ENCODE measurements around the gene PFKP.
A peak's percentile ranks its signal among the peaks of the same experiment; 100 is the strongest.

PFKP gene

GRCh38 chr10:3068968-3069737 is 1.8 kb downstream of the PFKP start:
- TF ChIP-seq, protein P1, sequence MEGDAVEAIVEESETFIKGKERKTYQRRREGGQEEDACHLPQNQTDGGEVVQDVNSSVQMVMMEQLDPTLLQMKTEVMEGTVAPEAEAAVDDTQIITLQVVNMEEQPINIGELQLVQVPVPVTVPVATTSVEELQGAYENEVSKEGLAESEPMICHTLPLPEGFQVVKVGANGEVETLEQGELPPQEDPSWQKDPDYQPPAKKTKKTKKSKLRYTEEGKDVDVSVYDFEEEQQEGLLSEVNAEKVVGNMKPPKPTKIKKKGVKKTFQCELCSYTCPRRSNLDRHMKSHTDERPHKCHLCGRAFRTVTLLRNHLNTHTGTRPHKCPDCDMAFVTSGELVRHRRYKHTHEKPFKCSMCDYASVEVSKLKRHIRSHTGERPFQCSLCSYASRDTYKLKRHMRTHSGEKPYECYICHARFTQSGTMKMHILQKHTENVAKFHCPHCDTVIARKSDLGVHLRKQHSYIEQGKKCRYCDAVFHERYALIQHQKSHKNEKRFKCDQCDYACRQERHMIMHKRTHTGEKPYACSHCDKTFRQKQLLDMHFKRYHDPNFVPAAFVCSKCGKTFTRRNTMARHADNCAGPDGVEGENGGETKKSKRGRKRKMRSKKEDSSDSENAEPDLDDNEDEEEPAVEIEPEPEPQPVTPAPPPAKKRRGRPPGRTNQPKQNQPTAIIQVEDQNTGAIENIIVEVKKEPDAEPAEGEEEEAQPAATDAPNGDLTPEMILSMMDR (IDR thresholded peaks at IDR 0.05; ENCODE audit: control insufficient read depth, insufficient read depth, low read depth, low read length, missing control alignments): no peak
- DNase-seq (ENCODE audit: low read depth): no peak
- H3K4me3 ChIP-seq (ENCODE audit: control insufficient read depth, low read depth, low read length): peak overlapping the region; percentile 80

DNA sequence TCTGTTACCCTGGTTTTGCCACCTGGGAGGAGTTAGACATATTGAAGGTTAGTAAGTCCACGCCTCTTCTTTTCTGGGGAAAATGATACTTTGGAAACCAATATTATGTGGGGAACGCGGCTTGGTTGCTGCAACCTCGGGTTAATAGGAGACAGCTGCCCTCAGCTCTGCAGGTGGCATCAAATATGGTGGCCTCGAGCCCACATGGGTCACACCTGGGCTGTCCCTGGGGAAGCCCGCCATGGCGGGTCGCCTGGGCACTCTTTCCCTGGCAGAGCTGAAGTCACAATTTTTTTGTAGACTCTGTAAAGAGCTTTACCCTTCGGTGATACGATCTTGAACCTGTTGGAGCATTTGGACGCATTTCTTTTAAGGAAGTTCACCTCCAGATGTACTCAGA is 2.5 kb downstream of the PFKP start:
- no peak for DNase-seq (ENCODE audit: low read depth)
- TF ChIP-seq, protein P1 (IDR thresholded peaks at IDR 0.05; ENCODE audit: control insufficient read depth, insufficient read depth, low read depth, low read length, missing control alignments): no peak
- no peak overlapping the region for H3K4me3 ChIP-seq (ENCODE audit: control insufficient read depth, low read depth, low read length)

- H3K4me3 ChIP-seq (ENCODE audit: control insufficient read depth, low read depth, low read length): no peak overlapping the region
- TF ChIP-seq, protein P1 (IDR thresholded peaks at IDR 0.05; ENCODE audit: control insufficient read depth, insufficient read depth, low read depth, low read length, missing control alignments): no peak
- DNase-seq (ENCODE audit: low read depth): no peak
These were observed 4.3 kb downstream of the PFKP start for GRCh38 chr10:3071405-3072198.

DNA sequence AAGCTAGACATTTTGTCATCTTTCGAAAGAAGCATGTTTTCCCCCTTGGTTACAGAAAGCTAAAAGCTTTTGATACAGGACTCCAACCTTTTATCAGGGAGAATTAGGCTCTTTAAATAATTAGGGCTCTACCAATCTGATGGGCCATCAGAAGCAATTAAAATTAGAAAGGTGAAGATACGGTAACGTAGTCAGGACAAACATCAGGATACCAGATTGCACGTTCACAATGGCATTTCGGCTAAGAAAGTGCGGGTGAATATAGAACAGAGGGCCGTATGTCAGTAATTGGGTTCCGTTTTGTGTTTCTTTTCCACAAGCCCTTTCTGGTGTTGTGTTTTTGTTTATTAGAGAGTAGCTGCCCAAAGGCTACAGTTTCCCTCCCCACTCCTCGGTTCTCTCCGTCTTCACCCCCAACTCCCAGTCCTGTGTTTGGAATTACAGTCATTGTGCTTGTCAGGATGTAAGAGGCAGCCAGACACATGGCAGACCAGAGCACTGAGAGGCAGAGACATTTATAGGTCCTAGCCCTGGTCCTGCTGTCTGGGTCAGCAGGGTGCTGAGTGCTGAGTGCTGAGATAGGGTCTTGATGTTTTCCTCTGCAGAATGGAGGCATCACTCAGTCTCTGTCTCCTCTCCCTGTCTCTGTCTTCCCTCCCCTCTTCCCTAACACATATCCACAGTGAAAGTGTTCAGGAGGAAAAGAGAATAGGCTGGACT is 5.5 kb downstream of the PFKP start:
- TF ChIP-seq, protein P1 (IDR thresholded peaks at IDR 0.05; ENCODE audit: control insufficient read depth, insufficient read depth, low read depth, low read length, missing control alignments): no peak
- no peak overlapping the region for H3K4me3 ChIP-seq (ENCODE audit: control insufficient read depth, low read depth, low read length)
- no peak for DNase-seq (ENCODE audit: low read depth)

DNA sequence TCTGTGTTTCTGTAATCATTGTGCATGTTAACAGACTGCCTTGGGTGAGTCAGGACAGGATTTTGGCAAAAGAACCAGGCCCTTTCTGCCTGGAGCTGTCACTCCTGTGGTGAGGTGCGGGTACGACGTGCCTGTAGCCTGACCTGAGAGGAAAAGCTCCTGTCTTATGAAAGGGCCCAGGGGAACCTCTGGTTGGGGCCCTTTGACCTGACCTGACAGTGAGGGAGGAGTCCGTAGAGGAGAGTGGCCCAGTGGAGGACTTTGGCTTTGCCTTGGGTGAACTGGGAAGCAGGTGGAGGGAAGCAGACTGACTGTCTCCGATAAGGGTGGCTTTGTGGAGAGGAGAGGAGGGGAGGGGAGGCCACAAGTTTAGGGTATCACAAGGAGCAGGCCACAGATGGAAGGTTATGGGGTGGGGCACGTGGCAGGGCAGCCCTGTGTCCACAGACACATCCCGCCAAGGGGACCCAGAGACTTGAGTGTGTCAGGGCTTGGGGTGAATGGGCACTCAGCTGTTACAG is 6.9 kb downstream of the PFKP start:
- DNase-seq (ENCODE audit: low read depth): no peak
- H3K4me3 ChIP-seq (ENCODE audit: control insufficient read depth, low read depth, low read length): no peak overlapping the region
- TF ChIP-seq, protein P1 (IDR thresholded peaks at IDR 0.05; ENCODE audit: control insufficient read depth, insufficient read depth, low read depth, low read length, missing control alignments): no peak

DNA sequence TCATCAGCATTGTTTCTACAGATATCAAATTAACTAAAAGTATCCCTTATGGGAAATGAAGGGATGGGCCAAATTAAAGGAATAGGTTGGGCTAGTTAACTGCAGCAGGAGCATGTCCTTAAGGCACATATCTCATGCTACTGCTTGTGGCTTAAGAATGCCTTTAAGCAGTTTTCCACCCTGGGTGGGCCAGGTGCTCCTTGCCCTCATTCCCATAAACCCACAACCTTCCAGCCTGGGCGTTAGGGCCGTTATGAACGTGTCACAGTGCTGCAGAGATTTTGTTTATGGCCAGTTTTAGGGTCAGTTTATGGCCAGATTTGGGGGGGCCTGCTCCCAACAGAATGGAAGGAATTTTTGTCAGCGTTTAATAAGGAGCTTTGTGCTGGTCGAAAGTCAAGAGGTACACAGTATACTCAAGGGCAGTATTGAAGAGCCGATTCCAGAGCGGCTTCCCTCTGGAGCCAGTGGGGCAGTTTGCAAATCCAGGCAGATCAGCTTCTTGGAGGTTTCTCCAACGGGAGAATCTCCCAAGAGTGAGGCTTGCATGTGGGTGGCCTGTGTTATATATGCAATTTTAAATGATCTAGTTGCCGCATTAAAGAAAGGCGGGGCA is 7.7 kb downstream of the PFKP start:
- DNase-seq (ENCODE audit: low read depth): no peak
- no peak overlapping the region for H3K4me3 ChIP-seq (ENCODE audit: control insufficient read depth, low read depth, low read length)
- TF ChIP-seq, protein P1 (IDR thresholded peaks at IDR 0.05; ENCODE audit: control insufficient read depth, insufficient read depth, low read depth, low read length, missing control alignments): no peak

All from AG09309 (cell line).